Measurements from ENCODE around the gene KIF20A.
"Not testable (repeated sequence)": the region's sequence is repeated elsewhere in the genome, so short reads cannot be mapped to it uniquely, and the experiment has no call there.

KIF20A gene

DNA sequence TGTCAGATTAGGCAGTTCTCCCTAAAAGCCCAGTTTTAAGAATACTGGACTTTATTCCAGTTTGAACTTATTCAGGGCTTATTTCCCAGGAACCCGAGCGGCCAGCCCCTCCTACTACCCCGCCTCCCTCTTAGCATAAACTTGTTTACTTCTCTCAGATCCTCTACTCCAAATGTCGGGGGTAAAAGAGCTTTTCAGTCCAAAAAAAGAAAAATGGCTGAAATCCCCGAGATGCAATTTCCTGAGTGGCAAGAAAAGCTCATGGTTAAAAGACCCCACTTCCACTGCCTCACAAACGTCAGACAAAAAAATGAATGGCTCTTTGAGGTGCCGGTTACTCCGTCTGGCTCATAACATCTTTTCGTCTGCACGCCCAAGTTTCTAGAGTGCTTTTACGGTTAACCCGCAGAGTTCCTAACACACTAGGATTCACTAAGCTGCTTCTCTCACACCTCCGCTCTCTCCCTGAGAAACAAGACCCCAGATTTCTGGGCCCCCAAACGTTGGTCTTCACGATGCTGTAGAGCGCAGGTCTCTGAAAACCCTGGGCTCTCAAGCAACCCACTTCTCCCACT is 884 bp upstream of the KIF20A start:
- Histone ChIP-seq H3K27ac (peak overlapping the region; percentile 94), H3K9ac (ENCODE audit: insufficient read length) (peak overlapping the region; percentile 92), H3K4me3 (peak overlapping the region; percentile 87), H3K9me3 (ENCODE audit: low read depth, low read length) (no peaks in the 10 kb centered on the region), H3K36me3 (ENCODE audit: insufficient read depth, low read length) (peaks cover 60% of the 10 kb centered on the region)
- DNase-seq (ENCODE audit: low read depth, low spot score) = no peak
- TF ChIP-seq POLR2AphosphoS5 (IDR thresholded peaks at IDR 0.05; ENCODE audit: borderline replicate concordance, low read depth, low read length) (no peak), EZH2 (IDR thresholded peaks at IDR 0.05) (no peak), FOXP2 (optimal IDR thresholded peaks at IDR 0.05; ENCODE audit: control extremely low read depth, extremely low read length, insufficient read depth) (no peak)

DNA sequence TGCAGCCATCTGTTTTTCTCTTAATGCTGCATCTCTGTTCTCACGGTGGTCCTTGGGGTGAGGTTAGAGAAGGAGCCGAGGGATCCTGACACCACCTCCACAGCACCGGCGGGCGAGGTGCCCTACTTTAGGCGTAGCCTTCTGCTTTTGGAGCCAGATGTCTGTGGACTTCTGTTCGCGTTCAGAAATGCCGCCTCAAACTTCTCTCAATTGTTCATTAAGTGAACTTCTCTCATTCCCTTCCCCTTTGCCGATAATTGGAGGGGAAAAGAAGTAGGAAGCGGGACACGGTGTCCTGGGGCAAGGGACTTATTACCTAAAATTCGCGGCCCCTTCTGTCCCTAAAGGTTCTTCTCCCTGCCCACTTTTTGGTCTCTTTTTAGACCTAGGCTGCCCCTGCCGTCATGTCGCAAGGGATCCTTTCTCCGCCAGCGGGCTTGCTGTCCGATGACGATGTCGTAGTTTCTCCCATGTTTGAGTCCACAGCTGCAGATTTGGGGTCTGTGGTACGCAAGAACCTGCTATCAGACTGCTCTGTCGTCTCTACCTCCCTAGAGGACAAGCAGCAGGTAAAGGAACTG is 455 bp downstream of the KIF20A start:
- Histone ChIP-seq H3K36me3 (ENCODE audit: insufficient read depth, low read length) (peaks cover 60% of the 10 kb centered on the region), H3K27ac (peak overlapping the region; percentile 38; the same call in 1 of the 2 replicates), H3K9ac (ENCODE audit: insufficient read length) (peak overlapping the region; percentile 92), H3K4me3 (peak overlapping the region; percentile 87), H3K9me3 (ENCODE audit: low read depth, low read length) (no peaks in the 10 kb centered on the region)
- DNase-seq (ENCODE audit: low read depth, low spot score) = no peak
- no peak for TF ChIP-seq POLR2AphosphoS5 (IDR thresholded peaks at IDR 0.05; ENCODE audit: borderline replicate concordance, low read depth, low read length)
- TF ChIP-seq FOXP2 (optimal IDR thresholded peaks at IDR 0.05; ENCODE audit: control extremely low read depth, extremely low read length, insufficient read depth) = no peak
- no peak for TF ChIP-seq EZH2 (IDR thresholded peaks at IDR 0.05)

DNA sequence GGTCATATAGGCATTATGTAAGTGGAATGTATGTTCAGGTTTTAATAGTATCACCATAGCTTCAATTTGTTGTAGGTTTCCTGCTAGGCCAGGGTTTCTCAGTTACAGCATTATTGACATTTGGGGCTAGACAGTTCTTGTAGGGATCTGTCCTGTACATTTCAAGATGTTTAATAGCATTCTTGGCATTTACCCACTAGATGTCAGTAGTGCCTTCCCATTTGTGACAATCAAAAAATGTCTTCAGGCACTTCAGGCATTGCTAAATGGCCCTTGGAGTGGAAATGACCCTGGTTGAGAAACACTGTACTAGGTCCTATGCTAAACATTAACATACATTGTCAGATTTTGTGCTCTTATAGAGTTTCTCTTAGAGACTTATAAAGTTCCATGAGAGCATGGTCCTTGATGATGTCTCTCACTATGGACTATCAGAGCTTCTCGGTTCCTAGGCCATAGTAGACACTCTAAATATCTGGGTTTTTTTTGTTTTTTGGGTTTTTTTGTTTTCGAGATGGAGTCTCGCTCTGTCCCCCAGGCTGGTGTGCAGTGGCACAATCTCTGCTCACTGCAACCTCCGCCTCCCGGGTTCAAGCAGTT is 1.4 kb downstream of the KIF20A start:
- H3K9me3 ChIP-seq (ENCODE audit: low read depth, low read length) = no peaks in the 10 kb centered on the region
- no peak for TF ChIP-seq EZH2 (IDR thresholded peaks at IDR 0.05)
- no peak for TF ChIP-seq FOXP2 (optimal IDR thresholded peaks at IDR 0.05; ENCODE audit: control extremely low read depth, extremely low read length, insufficient read depth)
- peak; percentile 47 for DNase-seq (ENCODE audit: low read depth, low spot score)
- peak overlapping the region; percentile 87 for H3K4me3 ChIP-seq
- peak overlapping the region; percentile 92 for H3K9ac ChIP-seq (ENCODE audit: insufficient read length)
- no peak overlapping the region for H3K27ac ChIP-seq
- peaks cover 60% of the 10 kb centered on the region for H3K36me3 ChIP-seq (ENCODE audit: insufficient read depth, low read length)

GRCh38 chr5:138180841-138181240 is 1.9 kb downstream of the KIF20A start:
- Histone ChIP-seq H3K27ac (no peak overlapping the region), H3K36me3 (ENCODE audit: insufficient read depth, low read length) (peaks cover 62% of the 10 kb centered on the region), H3K4me3 (no peak overlapping the region)

DNA sequence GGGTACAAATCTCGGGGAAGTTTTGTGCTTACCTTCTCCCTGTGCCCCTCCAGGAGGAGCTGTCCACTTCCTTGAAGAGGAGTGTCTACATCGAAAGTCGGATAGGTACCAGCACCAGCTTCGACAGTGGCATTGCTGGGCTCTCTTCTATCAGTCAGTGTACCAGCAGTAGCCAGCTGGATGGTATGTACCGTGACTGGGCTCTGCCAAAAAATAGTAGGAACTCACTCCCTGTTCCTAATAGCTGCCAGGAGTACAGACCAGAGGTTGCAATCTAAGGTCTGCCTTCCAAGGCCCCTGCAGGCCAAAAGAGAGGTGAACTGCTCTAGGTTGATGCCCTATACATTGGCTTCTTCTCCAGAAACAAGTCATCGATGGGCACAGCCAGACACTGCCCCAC is 3.9 kb downstream of the KIF20A start:
- H3K4me3 ChIP-seq = no peak overlapping the region
- TF ChIP-seq EZH2 (IDR thresholded peaks at IDR 0.05) (no peak), FOXP2 (optimal IDR thresholded peaks at IDR 0.05; ENCODE audit: control extremely low read depth, extremely low read length, insufficient read depth) (no peak), POLR2AphosphoS5 (IDR thresholded peaks at IDR 0.05; ENCODE audit: borderline replicate concordance, low read depth, low read length) (no peak)
- H3K27ac ChIP-seq = no peak overlapping the region
- H3K9me3 ChIP-seq (ENCODE audit: low read depth, low read length) = no peaks in the 10 kb centered on the region
- no peak for DNase-seq (ENCODE audit: low read depth, low spot score)
- peaks cover 72% of the 10 kb centered on the region for H3K36me3 ChIP-seq (ENCODE audit: insufficient read depth, low read length)
- no peak overlapping the region for H3K9ac ChIP-seq (ENCODE audit: insufficient read length)

More at GRCh38 chr5:138180841-138181240, 1.9 kb downstream of the KIF20A start:
- Histone ChIP-seq H3K9me3 (ENCODE audit: low read depth, low read length) (no peaks in the 10 kb centered on the region), H3K9ac (ENCODE audit: insufficient read length) (no peak overlapping the region)
- TF ChIP-seq POLR2AphosphoS5 (IDR thresholded peaks at IDR 0.05; ENCODE audit: borderline replicate concordance, low read depth, low read length) (no peak), FOXP2 (optimal IDR thresholded peaks at IDR 0.05; ENCODE audit: control extremely low read depth, extremely low read length, insufficient read depth) (no peak), EZH2 (IDR thresholded peaks at IDR 0.05) (no peak)
- DNase-seq (ENCODE audit: low read depth, low spot score) = no peak

- TF ChIP-seq EZH2 (IDR thresholded peaks at IDR 0.05) = no peak
- TF ChIP-seq POLR2AphosphoS5 (IDR thresholded peaks at IDR 0.05; ENCODE audit: borderline replicate concordance, low read depth, low read length) = no peak; the same call in 1 of the 2 replicates
- TF ChIP-seq FOXP2 (optimal IDR thresholded peaks at IDR 0.05; ENCODE audit: control extremely low read depth, extremely low read length, insufficient read depth) = no peak
- H3K9me3 ChIP-seq (ENCODE audit: low read depth, low read length) = no peaks in the 10 kb centered on the region
- peaks cover 91% of the 10 kb centered on the region for H3K36me3 ChIP-seq (ENCODE audit: insufficient read depth, low read length)
- H3K27ac ChIP-seq = no peak overlapping the region
- no peak for DNase-seq (ENCODE audit: low read depth, low spot score)
- no peak overlapping the region for H3K4me3 ChIP-seq
- H3K9ac ChIP-seq (ENCODE audit: insufficient read length) = no peak overlapping the region
These were observed 7.1 kb downstream of the KIF20A start for GRCh38 chr5:138186002-138186447.

GRCh38 chr5:138188626-138189025 is 9.7 kb downstream of the KIF20A start:
- DNase-seq (ENCODE audit: low read depth, low spot score) = no peak
- Histone ChIP-seq H3K4me3 (no peak overlapping the region), H3K9me3 (ENCODE audit: low read depth, low read length) (no peaks in the 10 kb centered on the region), H3K36me3 (ENCODE audit: insufficient read depth, low read length) (peaks cover 84% of the 10 kb centered on the region), H3K27ac (no peak overlapping the region), H3K9ac (ENCODE audit: insufficient read length) (no peak overlapping the region)
- TF ChIP-seq EZH2 (IDR thresholded peaks at IDR 0.05) = no peak
- no peak for TF ChIP-seq FOXP2 (optimal IDR thresholded peaks at IDR 0.05; ENCODE audit: control extremely low read depth, extremely low read length, insufficient read depth)
- TF ChIP-seq POLR2AphosphoS5 (IDR thresholded peaks at IDR 0.05; ENCODE audit: borderline replicate concordance, low read depth, low read length) = no peak

DNA sequence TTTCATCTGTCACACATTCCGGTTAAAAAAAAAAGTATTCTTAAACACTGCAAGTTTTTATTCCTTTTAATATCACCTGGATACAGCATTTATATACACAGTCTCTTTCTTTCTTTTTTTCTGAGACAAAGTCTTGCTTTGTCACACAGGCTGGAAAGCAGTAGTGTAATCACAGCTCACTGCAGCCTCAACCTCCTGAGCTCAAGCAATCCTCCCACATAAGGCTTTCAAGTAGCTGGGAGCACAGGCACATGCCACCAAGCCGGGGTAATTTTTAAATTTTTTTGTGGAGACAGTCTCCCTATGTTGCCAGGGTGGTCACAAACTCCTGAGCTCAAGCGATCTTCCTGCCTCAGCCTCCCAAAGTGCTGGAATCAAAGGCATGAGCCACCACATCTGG is 13.9 kb downstream of the KIF20A start:
- H3K36me3 ChIP-seq (ENCODE audit: insufficient read depth, low read length) = peaks cover 61% of the 10 kb centered on the region
- TF ChIP-seq EZH2 (IDR thresholded peaks at IDR 0.05) (no peak), FOXP2 (optimal IDR thresholded peaks at IDR 0.05; ENCODE audit: control extremely low read depth, extremely low read length, insufficient read depth) (no peak), POLR2AphosphoS5 (IDR thresholded peaks at IDR 0.05; ENCODE audit: borderline replicate concordance, low read depth, low read length) (no peak)

GRCh38 chr5:138193859-138194258 is 14.9 kb downstream of the KIF20A start:
- peaks cover 60% of the 10 kb centered on the region for H3K36me3 ChIP-seq (ENCODE audit: insufficient read depth, low read length)
- not testable (repeated sequence) for H3K9me3 ChIP-seq (ENCODE audit: low read depth, low read length); H3K9ac ChIP-seq (ENCODE audit: insufficient read length); H3K27ac ChIP-seq; H3K4me3 ChIP-seq; DNase-seq (ENCODE audit: low read depth, low spot score)

More for the DNA sequence above, 13.9 kb downstream of the KIF20A start:
- no peak overlapping the region for H3K27ac ChIP-seq
- no peak for DNase-seq (ENCODE audit: low read depth, low spot score)
- H3K9me3 ChIP-seq (ENCODE audit: low read depth, low read length) = no peaks in the 10 kb centered on the region
- no peak overlapping the region for H3K4me3 ChIP-seq
- H3K9ac ChIP-seq (ENCODE audit: insufficient read length) = no peak overlapping the region
